CD14-positive monocyte (primary cell): ENCODE measurements around the gene IFNA17. TPM values are rescaled to one million over a fixed set of nuclear protein-coding genes. Genes with fewer than 3 reads are reported as not detected.
"Not testable (repeated sequence)": the region's sequence is repeated elsewhere in the genome, so short reads cannot be mapped to it uniquely, and the experiment has no call there.

Source experiments
- DNase-seq, 3 donors: peaks; one replicate each; pipeline ENCODE4 v3.0.0-alpha.2; 2011 to 2022
- H2AFZ ChIP-seq: 2 replicates; pipeline ENCODE4 v1.6.0; 2012; ENCODE audit warnings: mild to moderate bottlenecking, low read depth, low read length, inconsistent platforms; ENCODE audit not compliant: insufficient read depth, poor library complexity, severe bottlenecking
- H3K27ac ChIP-seq, 2 donors: 1 replicate in 1 of 2; 2 replicates in 1 of 2; pipeline ENCODE4 v1.5.1; 2012 to 2013; ENCODE audit warnings: low read length in 2 of 2, control low read depth in 1 of 2, inconsistent platforms in 1 of 2, low read depth in 1 of 2, mild to moderate bottlenecking in 1 of 2
- H3K27me3 ChIP-seq, 2 donors: one replicate each; pipeline versions ENCODE4 v1.6.0 to v1.6.1; 2011 to 2013; ENCODE audit warnings: low read length in 2 of 2; ENCODE audit not compliant: control insufficient read depth in 2 of 2, insufficient read depth in 2 of 2
- H3K36me3 ChIP-seq, 2 donors: replicated peaks in 1 of 2; 1 replicate in 1 of 2; 2 replicates in 1 of 2; pipeline versions ENCODE4 v1.5.1 to v1.6.1; 2012 to 2013; ENCODE audit warnings: low read length in 2 of 2, control low read depth in 1 of 2, inconsistent platforms in 1 of 2, mild to moderate bottlenecking in 1 of 2; ENCODE audit not compliant: insufficient read depth in 2 of 2, control insufficient read depth in 1 of 2
- H3K4me1 ChIP-seq, 2 donors: 1 replicate in 1 of 2; 2 replicates in 1 of 2; pipeline versions ENCODE4 v1.5.1 to v1.6.1; 2012 to 2013; ENCODE audit warnings: low read length in 2 of 2, control low read depth in 1 of 2, inconsistent platforms in 1 of 2, mild to moderate bottlenecking in 1 of 2, moderate library complexity in 1 of 2; ENCODE audit not compliant: insufficient read depth in 2 of 2, control insufficient read depth in 1 of 2
- H3K4me2 ChIP-seq: replicated peaks from 2 replicates; pipeline ENCODE3; 2012; ENCODE audit warnings: low read length, moderate library complexity, mild to moderate bottlenecking; ENCODE audit not compliant: poor library complexity, severe bottlenecking; ENCODE audit errors: extremely low read depth
- H3K4me3 ChIP-seq, 3 experiments: fragments of 200-600 bp in 1 of 3; sonication (generic) in 1 of 3; replicated peaks in 1 of 3; 1 replicate in 2 of 3; 2 replicates in 1 of 3; pipeline ENCODE4 v1.5.1; 2011 to 2013; ENCODE audit warnings: low read length in 3 of 3, mild to moderate bottlenecking in 3 of 3, control low read depth in 2 of 3, low read depth in 2 of 3, inconsistent platforms in 1 of 3, moderate library complexity in 1 of 3
- H3K79me2 ChIP-seq: 2 replicates; pipeline ENCODE4 v1.6.0; 2012; ENCODE audit warnings: mild to moderate bottlenecking, control low read depth, inconsistent platforms, low read length, moderate library complexity; ENCODE audit not compliant: insufficient read depth
- H3K9ac ChIP-seq: 2 replicates; pipeline ENCODE4 v1.6.0; 2017; ENCODE audit warnings: low read length, mild to moderate bottlenecking; ENCODE audit not compliant: insufficient read depth, poor library complexity, severe bottlenecking
- H3K9me3 ChIP-seq, 2 donors: replicated peaks in 1 of 2; 1 replicate in 1 of 2; 2 replicates in 1 of 2; pipeline versions ENCODE4 v1.5.1 to v1.6.1; 2012 to 2013; ENCODE audit warnings: low read length in 2 of 2, control low read depth in 1 of 2; ENCODE audit not compliant: control insufficient read depth in 1 of 2, insufficient read depth in 1 of 2
- H4K20me1 ChIP-seq: 2 replicates; pipeline ENCODE4 v1.6.0; 2012; ENCODE audit warnings: mild to moderate bottlenecking, low read length, control low read depth, moderate library complexity; ENCODE audit not compliant: insufficient read depth
- H3K27ac Mint-ChIP-seq, 7 donors: one replicate each; pipeline ENCODE4 v1.8.0; 2020; ENCODE audit warnings: mild to moderate bottlenecking in 7 of 7, mixed read lengths in 7 of 7, moderate library complexity in 6 of 7, inconsistent platforms in 2 of 7
- H3K27me3 Mint-ChIP-seq, 3 donors: one replicate each; pipeline ENCODE4 v1.8.0; 2021 to 2022; ENCODE audit warnings: low read depth in 3 of 3, mild to moderate bottlenecking in 3 of 3, mixed read lengths in 3 of 3, moderate library complexity in 3 of 3, inconsistent platforms in 1 of 3
- H3K36me3 Mint-ChIP-seq, 2 donors: one replicate each; pipeline ENCODE4 v1.8.0; 2020; ENCODE audit warnings: mixed read lengths in 2 of 2, inconsistent platforms in 1 of 2, mild to moderate bottlenecking in 1 of 2
- H3K4me1 Mint-ChIP-seq: one replicate; pipeline ENCODE4 v1.8.0; 2020; ENCODE audit warnings: mild to moderate bottlenecking, mixed read lengths
- H3K4me3 Mint-ChIP-seq, 2 donors: one replicate each; pipeline ENCODE4 v1.8.0; 2020; ENCODE audit warnings: mild to moderate bottlenecking in 2 of 2, mixed read lengths in 2 of 2, moderate library complexity in 1 of 2
- H3K9me3 Mint-ChIP-seq, 7 donors: one replicate each; pipeline ENCODE4 v1.8.0; 2020 to 2022; ENCODE audit warnings: mixed read lengths in 7 of 7, mild to moderate bottlenecking in 6 of 7, moderate library complexity in 6 of 7, inconsistent platforms in 2 of 7
- CTCF ChIP-seq: fragments of 200-600 bp; IDR thresholded peaks from one replicate; pipeline ENCODE4 v1.8.0; 2022; ENCODE audit warnings: antibody characterized with exemption, mild to moderate bottlenecking
- WGBS: methylation state at CpG from one replicate; pipeline ENCODE4 v1.1.5; 2013; ENCODE audit warnings: missing lambda C conversion rate; ENCODE audit not compliant: insufficient coverage; 5-methylcytosine and 5-hydroxymethylcytosine counted together
- intact Hi-C, 2 donors: fragments of 100-400 bp; cut with micrococcal nuclease; formaldehyde crosslinking; loops; one replicate each; pipeline versions ENCODE4 v1.15.0 to v1.15.1; 2023
- polyA plus RNA-seq, 3 donors: library from polyadenylated mRNA; depleted of rRNA in 1 of 3; unstranded in 2 of 3; stranded (reverse) in 1 of 3; fragments of 300-500 nt in 2 of 3; fragments of >200 nt in 1 of 3; fragmentation: Illumina TruSeq in 2 of 3; gene quantifications; 1 replicate in 2 of 3; 2 replicates in 1 of 3; pipeline ENCODE4 v1.2.3, GENCODE V29; 2012 to 2021

IFNA17 gene
- polyA plus RNA-seq, 3 donors = not detected

- no peak for DNase-seq
- H3K4me3 Mint-ChIP-seq = no peak overlapping the region
- no peak overlapping the region for H3K4me3 ChIP-seq
- H3K9ac ChIP-seq = no peak overlapping the region
- no peak overlapping the region for H3K4me2 ChIP-seq
- no peaks in the 10 kb centered on the region for H3K9me3 ChIP-seq
- TF ChIP-seq CTCF = no peak
- H3K36me3 ChIP-seq = no peaks in the 10 kb centered on the region
- H3K79me2 ChIP-seq = no peaks in the 10 kb centered on the region
- no peaks in the 10 kb centered on the region for H4K20me1 ChIP-seq
- WGBS = 100% methylated on average over 2 of the region's 2 CpGs
- H3K4me1 Mint-ChIP-seq = peaks cover 4% of the 10 kb centered on the region
- H3K27ac Mint-ChIP-seq = no peak overlapping the region
- no peak overlapping the region for H2AFZ ChIP-seq
- peaks cover 3 to 12% of the 10 kb centered on the region in 2 donors for H3K27me3 ChIP-seq
- peaks cover 2 to 4% of the 10 kb centered on the region in 2 donors for H3K4me1 ChIP-seq
- intact Hi-C loops = no loop called here
- no peaks in the 10 kb centered on the region for H3K9me3 Mint-ChIP-seq
- no peak overlapping the region for H3K27ac ChIP-seq
- H3K27me3 Mint-ChIP-seq = peaks cover 12 to 20% (median 15%) of the 10 kb centered on the region in 3 donors
- no peaks in the 10 kb centered on the region for H3K36me3 Mint-ChIP-seq
These were observed 5.2 kb upstream of the IFNA17 start for GRCh38 chr9:21233258-21233657.

GRCh38 chr9:21217211-21217610 is 10.8 kb downstream of the IFNA17 start, which contains the start of gene IFNA16:
TSS of gene IFNA16 (minus strand) at chr9:21217311. CDS start at chr9:21217305, 6 bp downstream.
- H3K4me3 ChIP-seq, H3K4me3 Mint-ChIP-seq, H3K79me2 ChIP-seq, H2AFZ ChIP-seq, H3K36me3 Mint-ChIP-seq, H3K4me2 ChIP-seq, DNase-seq, H3K9ac ChIP-seq, H3K27me3 ChIP-seq, H3K27ac ChIP-seq, H3K4me1 ChIP-seq, H3K36me3 ChIP-seq, H3K27ac Mint-ChIP-seq, intact Hi-C loops, H4K20me1 ChIP-seq, H3K27me3 Mint-ChIP-seq, H3K9me3 Mint-ChIP-seq, H3K9me3 ChIP-seq: not testable (repeated sequence)
- H3K4me1 Mint-ChIP-seq = peaks cover 11% of the 10 kb centered on the region
- no CpG with 5 or more reads among the region's 1 CpG for WGBS
